Astrocyte (in vitro differentiated cells and primary cell): Measurements from ENCODE around the gene PRPS1. TPM values are rescaled to one million over a fixed set of nuclear protein-coding genes. Genes with fewer than 3 reads are reported as not detected.

Experiments
- DNase-seq: peaks from one replicate; pipeline ENCODE4 v3.0.0-alpha.2; 2010; ENCODE audit warnings: low read depth
- FAIRE-seq: peaks from 2 replicates; lab custom pipeline; 2011; peaks lifted over from hg19 to GRCh38; lab: Jason Lieb, UNC
- H2AFZ ChIP-seq: 2 replicates; pipeline ENCODE4 v1.6.0; 2012; ENCODE audit warnings: low read depth, low read length, inconsistent platforms
- H3K27ac ChIP-seq: 2 replicates; pipeline ENCODE4 v1.5.1; 2011; ENCODE audit warnings: low read depth, low read length, inconsistent platforms
- H3K27me3 ChIP-seq: 2 replicates; pipeline ENCODE4 v1.6.0; 2011; ENCODE audit warnings: low read length, inconsistent platforms; ENCODE audit not compliant: insufficient read depth
- H3K36me3 ChIP-seq: 2 replicates; pipeline ENCODE4 v1.5.1; 2011; ENCODE audit warnings: low read length, inconsistent platforms; ENCODE audit not compliant: insufficient read depth
- H3K4me1 ChIP-seq: 2 replicates; pipeline ENCODE4 v1.5.1; 2011; ENCODE audit warnings: low read length, inconsistent platforms; ENCODE audit not compliant: insufficient read depth
- H3K4me2 ChIP-seq: 2 replicates; pipeline ENCODE4 v1.6.0; 2012; ENCODE audit warnings: low read length, inconsistent platforms
- H3K4me3 ChIP-seq: 2 replicates; pipeline ENCODE4 v1.5.1; 2011; ENCODE audit warnings: low read depth, mild to moderate bottlenecking, low read length, inconsistent platforms; ENCODE audit not compliant: insufficient read depth
- H3K79me2 ChIP-seq: 2 replicates; pipeline ENCODE4 v1.6.0; 2012; ENCODE audit warnings: mild to moderate bottlenecking, low read length, inconsistent platforms; ENCODE audit not compliant: insufficient read depth
- H3K9ac ChIP-seq: 2 replicates; pipeline ENCODE4 v1.6.0; 2012; ENCODE audit warnings: mild to moderate bottlenecking, low read length, inconsistent platforms
- H3K9me3 ChIP-seq: 2 replicates; pipeline ENCODE4 v1.5.1; 2012; ENCODE audit warnings: low read depth, mild to moderate bottlenecking, low read length, inconsistent platforms; ENCODE audit not compliant: insufficient read depth
- H4K20me1 ChIP-seq: 2 replicates; pipeline ENCODE4 v1.6.0; 2012; ENCODE audit warnings: low read length, inconsistent platforms; ENCODE audit not compliant: insufficient read depth
- H3K27ac Mint-ChIP-seq: one replicate; pipeline ENCODE4 v1.8.0; 2021; ENCODE audit warnings: mild to moderate bottlenecking, mixed read lengths; ENCODE audit not compliant: unreplicated experiment
- H3K27me3 Mint-ChIP-seq: one replicate; pipeline ENCODE4 v1.8.0; 2021; ENCODE audit warnings: low read depth, mixed read lengths; ENCODE audit not compliant: unreplicated experiment
- H3K36me3 Mint-ChIP-seq: one replicate; pipeline ENCODE4 v1.8.0; 2021; ENCODE audit warnings: low read depth, mixed read lengths; ENCODE audit not compliant: unreplicated experiment
- H3K4me1 Mint-ChIP-seq: one replicate; pipeline ENCODE4 v1.8.0; 2021; ENCODE audit warnings: low read depth, mixed read lengths; ENCODE audit not compliant: unreplicated experiment
- H3K4me3 Mint-ChIP-seq: one replicate; pipeline ENCODE4 v1.8.0; 2021; ENCODE audit warnings: mild to moderate bottlenecking, moderate library complexity, mixed read lengths; ENCODE audit not compliant: unreplicated experiment
- H3K9me3 Mint-ChIP-seq: one replicate; pipeline ENCODE4 v1.8.0; 2021; ENCODE audit warnings: mild to moderate bottlenecking, mixed read lengths; ENCODE audit not compliant: unreplicated experiment
- EZH2 ChIP-seq: IDR thresholded peaks from 2 replicates; pipeline ENCODE4 v1.6.1; 2012; ENCODE audit warnings: mild to moderate bottlenecking, low read length, inconsistent platforms; ENCODE audit not compliant: insufficient read depth
- total RNA-seq: library from RNA; stranded (reverse); gene quantifications from 2 replicates; pipeline ENCODE4 v1.2.1, GENCODE V29; 2021
- TF ChIP-seq, protein P1 (sequence below): IDR thresholded peaks from 2 replicates; pipeline ENCODE4 v1.5.1; 2011; ENCODE audit warnings: low read depth, mild to moderate bottlenecking, inconsistent platforms, low read length, moderate library complexity; ENCODE audit not compliant: insufficient read depth

Gene PRPS1
- total RNA-seq, 1 donor from 2014 or later = 161 TPM

DNA sequence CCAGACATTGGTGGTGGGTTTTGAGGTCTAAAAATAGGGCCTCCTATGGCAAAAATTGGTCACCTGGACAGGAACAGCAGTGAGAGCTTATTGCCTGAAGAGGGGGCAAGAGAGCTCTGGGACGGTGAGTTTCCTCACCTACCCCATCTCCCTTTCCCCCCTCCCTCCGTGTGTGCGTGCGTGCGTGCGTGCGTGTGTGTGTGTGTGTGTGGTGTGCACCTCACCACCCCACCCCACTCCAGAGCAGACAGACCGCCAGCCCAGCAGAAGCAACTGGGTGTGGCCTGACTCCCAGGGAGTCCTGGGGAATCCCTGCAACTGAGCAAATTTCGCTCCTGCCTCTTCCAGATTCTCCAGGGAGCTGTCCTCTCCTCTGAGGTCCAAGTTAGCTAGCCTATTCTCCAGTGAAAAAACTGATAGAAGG is 44.7 kb downstream of the PRPS1 start:
- no peak for FAIRE-seq
- H3K27ac Mint-ChIP-seq = no peak overlapping the region
- H3K4me3 Mint-ChIP-seq = no peak overlapping the region
- peak; percentile 66 for DNase-seq
- Histone ChIP-seq H3K27me3 (no peaks in the 10 kb centered on the region), H2AFZ (no peak overlapping the region), H3K9me3 (no peaks in the 10 kb centered on the region), H3K4me2 (no peak overlapping the region), H3K79me2 (no peaks in the 10 kb centered on the region), H3K4me1 (peaks cover 22% of the 10 kb centered on the region), H3K27ac (no peak overlapping the region), H3K36me3 (no peaks in the 10 kb centered on the region), H3K4me3 (no peak overlapping the region), H3K9ac (no peak overlapping the region), H4K20me1 (no peaks in the 10 kb centered on the region)
- TF ChIP-seq, protein P1, sequence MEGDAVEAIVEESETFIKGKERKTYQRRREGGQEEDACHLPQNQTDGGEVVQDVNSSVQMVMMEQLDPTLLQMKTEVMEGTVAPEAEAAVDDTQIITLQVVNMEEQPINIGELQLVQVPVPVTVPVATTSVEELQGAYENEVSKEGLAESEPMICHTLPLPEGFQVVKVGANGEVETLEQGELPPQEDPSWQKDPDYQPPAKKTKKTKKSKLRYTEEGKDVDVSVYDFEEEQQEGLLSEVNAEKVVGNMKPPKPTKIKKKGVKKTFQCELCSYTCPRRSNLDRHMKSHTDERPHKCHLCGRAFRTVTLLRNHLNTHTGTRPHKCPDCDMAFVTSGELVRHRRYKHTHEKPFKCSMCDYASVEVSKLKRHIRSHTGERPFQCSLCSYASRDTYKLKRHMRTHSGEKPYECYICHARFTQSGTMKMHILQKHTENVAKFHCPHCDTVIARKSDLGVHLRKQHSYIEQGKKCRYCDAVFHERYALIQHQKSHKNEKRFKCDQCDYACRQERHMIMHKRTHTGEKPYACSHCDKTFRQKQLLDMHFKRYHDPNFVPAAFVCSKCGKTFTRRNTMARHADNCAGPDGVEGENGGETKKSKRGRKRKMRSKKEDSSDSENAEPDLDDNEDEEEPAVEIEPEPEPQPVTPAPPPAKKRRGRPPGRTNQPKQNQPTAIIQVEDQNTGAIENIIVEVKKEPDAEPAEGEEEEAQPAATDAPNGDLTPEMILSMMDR = peak; percentile 46
- no peak for TF ChIP-seq EZH2
- H3K4me1 Mint-ChIP-seq = peaks cover 11% of the 10 kb centered on the region
- H3K9me3 Mint-ChIP-seq = no peaks in the 10 kb centered on the region
- no peaks in the 10 kb centered on the region for H3K36me3 Mint-ChIP-seq
- H3K27me3 Mint-ChIP-seq = no peaks in the 10 kb centered on the region

DNA sequence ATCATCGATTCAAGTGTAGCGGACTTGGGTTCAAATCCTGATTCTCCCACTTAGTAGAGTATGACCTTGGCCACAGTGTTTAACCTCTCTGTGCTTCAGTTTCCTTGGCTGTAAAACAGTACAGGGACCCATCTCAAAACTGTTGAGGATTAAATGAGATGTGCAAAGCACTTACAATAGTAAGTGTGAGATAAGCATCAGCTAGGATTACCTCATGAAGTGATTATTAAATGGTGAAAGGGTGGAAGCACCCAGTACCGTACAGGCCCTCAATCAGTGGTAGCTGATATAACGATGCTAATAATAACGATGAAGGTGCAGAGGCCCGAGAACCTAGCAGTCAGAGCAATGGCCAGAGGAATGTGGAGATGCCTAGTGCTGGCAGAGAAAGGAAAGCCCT is 45.1 kb downstream of the PRPS1 start:
- no peak overlapping the region for H3K4me3 ChIP-seq
- Mint-ChIP-seq H3K36me3 (no peaks in the 10 kb centered on the region), H3K4me1 (peaks cover 11% of the 10 kb centered on the region), H3K27ac (no peak overlapping the region), H3K27me3 (no peaks in the 10 kb centered on the region), H3K4me3 (no peak overlapping the region), H3K9me3 (no peaks in the 10 kb centered on the region)
- no peaks in the 10 kb centered on the region for H3K9me3 ChIP-seq
- FAIRE-seq (peak; percentile 13), DNase-seq (no peak)
- no peaks in the 10 kb centered on the region for H3K36me3 ChIP-seq
- TF ChIP-seq, protein P1 = no peak
- TF ChIP-seq EZH2 = no peak
- H3K4me1 ChIP-seq = peaks cover 22% of the 10 kb centered on the region
- H3K27ac ChIP-seq = no peak overlapping the region
- H3K27me3 ChIP-seq = no peaks in the 10 kb centered on the region
- no peak overlapping the region for H3K4me2 ChIP-seq
- H3K79me2 ChIP-seq = no peaks in the 10 kb centered on the region
- H4K20me1 ChIP-seq = no peaks in the 10 kb centered on the region
- H3K9ac ChIP-seq = no peak overlapping the region
- no peak overlapping the region for H2AFZ ChIP-seq

DNA sequence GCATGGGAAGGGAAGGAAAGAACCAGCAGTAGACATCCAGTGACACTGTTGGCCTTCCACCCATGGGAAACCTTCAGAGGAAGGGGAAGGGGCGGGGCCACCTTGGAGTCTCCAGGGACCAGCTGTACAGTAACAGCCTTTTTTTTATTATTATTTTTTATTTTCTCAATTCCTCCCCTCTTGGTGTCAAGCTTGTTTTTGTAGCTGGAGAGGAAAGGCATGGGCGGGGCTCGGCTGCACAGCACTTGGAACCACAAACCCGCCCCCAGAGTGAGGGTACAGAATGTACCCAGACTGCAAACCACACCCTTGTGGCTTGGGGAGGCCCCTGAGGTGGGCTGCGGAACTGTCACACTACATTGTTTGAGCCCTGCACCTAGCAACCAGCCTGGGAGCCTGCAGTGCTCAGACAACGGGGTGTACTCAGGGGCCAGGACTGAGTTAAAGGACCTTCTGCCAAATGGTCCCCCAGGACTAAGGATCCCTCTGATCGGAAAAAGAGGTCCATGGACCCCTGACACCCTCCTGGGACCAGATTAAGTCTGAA is 45.7 kb downstream of the PRPS1 start:
- H3K9me3 Mint-ChIP-seq = no peaks in the 10 kb centered on the region
- no peaks in the 10 kb centered on the region for H3K27me3 Mint-ChIP-seq
- Histone ChIP-seq H2AFZ (no peak overlapping the region), H3K4me2 (peak overlapping the region; percentile 19), H3K9ac (peak overlapping the region; percentile 23), H3K79me2 (no peaks in the 10 kb centered on the region), H3K4me3 (no peak overlapping the region), H3K36me3 (no peaks in the 10 kb centered on the region), H3K9me3 (no peaks in the 10 kb centered on the region), H4K20me1 (no peaks in the 10 kb centered on the region), H3K27me3 (no peaks in the 10 kb centered on the region), H3K4me1 (peaks cover 24% of the 10 kb centered on the region), H3K27ac (no peak overlapping the region)
- no peak overlapping the region for H3K27ac Mint-ChIP-seq
- DNase-seq (peak; percentile 10), FAIRE-seq (no peak)
- H3K4me3 Mint-ChIP-seq = no peak overlapping the region
- H3K36me3 Mint-ChIP-seq = no peaks in the 10 kb centered on the region
- no peak for TF ChIP-seq EZH2
- TF ChIP-seq, protein P1 = no peak
- H3K4me1 Mint-ChIP-seq = peaks cover 11% of the 10 kb centered on the region
